Skin epidermis (tissue), 12 donors: ENCODE results near the gene MITD1.
"Not testable (repeated sequence)": the region's sequence is repeated elsewhere in the genome, so short reads cannot be mapped to it uniquely, and the experiment has no call there.

Experiments
- H3K27ac ChIP-seq, 21 experiments: fragments of 200-600 bp; sonication (generic) in 11 of 21; one replicate each; pipeline ENCODE4 v1.5.0; 2020; ENCODE audit warnings: mild to moderate bottlenecking in 3 of 21, inconsistent platforms in 2 of 21, moderate library complexity in 2 of 21
- H3K4me3 ChIP-seq, 7 experiments: fragments of 200-600 bp; sonication (generic) in 2 of 7; one replicate each; pipeline ENCODE4 v1.5.0; 2020; ENCODE audit warnings: inconsistent platforms in 2 of 7, mild to moderate bottlenecking in 2 of 7, moderate library complexity in 1 of 7

Gene MITD1

GRCh38 chr2:99180755-99181623, at the start of gene MITD1, which contains the start of gene MRPL30:
MITD1 (minus strand) TSS chr2:99181058; CDS start chr2:99180981, 77 bp downstream.
MRPL30 (plus strand) TSS chr2:99181184; CDS start chr2:99186204, 5,020 bp downstream.
- Histone ChIP-seq H3K4me3 (peak within 1 kb of the TSS; percentile 50 to 90 (median 68)), H3K27ac (peak within 1 kb of the TSS; percentile 34 to 95 (median 83))

GRCh38 chr2:99217929-99218501, 37.2 kb upstream of the MITD1 start:
- Histone ChIP-seq H3K4me3 (no peak overlapping the region), H3K27ac (no peak overlapping the region)

GRCh38 chr2:99216096-99216495, 35.2 kb upstream of the MITD1 start:
- H3K27ac ChIP-seq, result no peak overlapping the region
- H3K4me3 ChIP-seq, result no peak overlapping the region

GRCh38 chr2:99205491-99205890, 24.6 kb upstream of the MITD1 start:
- Histone ChIP-seq H3K27ac (no peak overlapping the region), H3K4me3 (no peak overlapping the region)

- no peak overlapping the region for H3K27ac ChIP-seq
- no peak overlapping the region for H3K4me3 ChIP-seq
Measured at GRCh38 chr2:99201959-99202678, 21.3 kb upstream of the MITD1 start.

GRCh38 chr2:99200076-99200800, 19.4 kb upstream of the MITD1 start:
- no peak overlapping the region for H3K4me3 ChIP-seq
- H3K27ac ChIP-seq, result peak overlapping the region in 1 of 21 experiments; percentile 7

- Histone ChIP-seq H3K4me3 (no peak overlapping the region), H3K27ac (peak overlapping the region in 15 of 21 experiments; percentile 1 to 64 (median 52))
Measured at GRCh38 chr2:99198103-99198841, 17.4 kb upstream of the MITD1 start.

- H3K27ac ChIP-seq, H3K4me3 ChIP-seq: not testable (repeated sequence)
Measured at GRCh38 chr2:99192364-99192763, 11.5 kb upstream of the MITD1 start.

- Histone ChIP-seq H3K27ac (no peak overlapping the region), H3K4me3 (no peak overlapping the region)
Measured at GRCh38 chr2:99190548-99190947, 9.7 kb upstream of the MITD1 start.

GRCh38 chr2:99188357-99188756, 7.5 kb upstream of the MITD1 start:
- no peak overlapping the region for H3K4me3 ChIP-seq
- H3K27ac ChIP-seq, result no peak overlapping the region

GRCh38 chr2:99187011-99187410, 6.2 kb upstream of the MITD1 start:
- no peak overlapping the region for H3K27ac ChIP-seq
- H3K4me3 ChIP-seq, result no peak overlapping the region

- no peak overlapping the region for H3K4me3 ChIP-seq
Measured at GRCh38 chr2:99184811-99185210, 4.0 kb upstream of the MITD1 start.

GRCh38 chr2:99183025-99183424, 2.2 kb upstream of the MITD1 start:
- H3K27ac ChIP-seq, result no peak overlapping the region
- no peak overlapping the region for H3K4me3 ChIP-seq

More at GRCh38 chr2:99184811-99185210, 4.0 kb upstream of the MITD1 start:
- no peak overlapping the region for H3K27ac ChIP-seq

GRCh38 chr2:99181624-99182000, 754 bp upstream of the MITD1 start:
- H3K4me3 ChIP-seq, result peak overlapping the region; percentile 50 to 90 (median 68)
- peak overlapping the region in 20 of 21 experiments; percentile 52 to 95 (median 84) for H3K27ac ChIP-seq

GRCh38 chr2:99171377-99172140, 9.3 kb downstream of the MITD1 start:
- H3K27ac ChIP-seq, result no peak overlapping the region
- H3K4me3 ChIP-seq, result no peak overlapping the region

- Histone ChIP-seq H3K27ac (no peak overlapping the region), H3K4me3 (no peak overlapping the region)
Measured at GRCh38 chr2:99169534-99169933, 11.3 kb downstream of the MITD1 start.

- H3K27ac ChIP-seq, result no peak overlapping the region
Measured at GRCh38 chr2:99166218-99166617, 14.6 kb downstream of the MITD1 start.

GRCh38 chr2:99159594-99159993, 21.3 kb downstream of the MITD1 start:
- Histone ChIP-seq H3K27ac (no peak overlapping the region), H3K4me3 (no peak overlapping the region)

More at GRCh38 chr2:99166218-99166617, 14.6 kb downstream of the MITD1 start:
- H3K4me3 ChIP-seq, result no peak overlapping the region
